ENCODE results near the gene LRIG1.

- TF ChIP-seq CSDC2 (CRISPR knock-in tag; IDR thresholded peaks at IDR 0.05) (no peak), SNAI2 (CRISPR knock-in tag; IDR thresholded peaks at IDR 0.05) (no peak)
Observed at GRCh38 chr3:66434726-66435125, 66.1 kb downstream of the LRIG1 start.
